Endodermal cell (in vitro differentiated cells): ENCODE results near the gene NPLOC4. TPM values are rescaled to one million over a fixed set of nuclear protein-coding genes. Genes with fewer than 3 reads are reported as not detected.

Experiments used
- DNase-seq: peaks from one replicate; pipeline ENCODE4 v3.0.0-alpha.2; 2017
- H3K27ac ChIP-seq: 2 replicates; pipeline ENCODE4 v1.5.1; 2013; ENCODE audit warnings: mild to moderate bottlenecking, low read depth, low read length, moderate library complexity
- H3K27me3 ChIP-seq: 2 replicates; pipeline ENCODE4 v1.6.1; 2013; ENCODE audit warnings: mild to moderate bottlenecking, low read length, moderate library complexity; ENCODE audit not compliant: insufficient read depth, control insufficient read depth, poor library complexity, severe bottlenecking
- H3K36me3 ChIP-seq: 2 replicates; pipeline ENCODE4 v1.7.0; 2013; ENCODE audit warnings: mild to moderate bottlenecking, low read length, moderate library complexity; ENCODE audit not compliant: control insufficient read depth, insufficient read depth
- H3K4me1 ChIP-seq: one replicate; pipeline ENCODE4 v1.7.0; 2013; ENCODE audit warnings: low read length; ENCODE audit not compliant: control insufficient read depth, insufficient read depth
- H3K4me3 ChIP-seq: 2 replicates; pipeline ENCODE4 v1.5.1; 2013; ENCODE audit warnings: mild to moderate bottlenecking, low read length, moderate library complexity
- H3K9ac ChIP-seq: 2 replicates; pipeline ENCODE4 v1.6.1; 2013; ENCODE audit warnings: mild to moderate bottlenecking, low read length, moderate library complexity; ENCODE audit not compliant: poor library complexity, severe bottlenecking; ENCODE audit errors: extremely low read depth
- H3K9me3 ChIP-seq: 2 replicates; pipeline ENCODE4 v1.6.1; 2013; ENCODE audit warnings: mild to moderate bottlenecking, low read length, moderate library complexity; ENCODE audit not compliant: control insufficient read depth
- H3K27ac Mint-ChIP-seq: 2 replicates; pipeline ENCODE4 v1.8.0; 2020; ENCODE audit warnings: mixed read lengths
- H3K27me3 Mint-ChIP-seq: 2 replicates; pipeline ENCODE4 v1.8.0; 2021; ENCODE audit warnings: mild to moderate bottlenecking, mixed read lengths; ENCODE audit not compliant: insufficient read depth
- H3K36me3 Mint-ChIP-seq: 2 replicates; pipeline ENCODE4 v1.8.0; 2020; ENCODE audit warnings: low read depth, mixed read lengths
- H3K4me1 Mint-ChIP-seq: 2 replicates; pipeline ENCODE4 v1.8.0; 2020; ENCODE audit warnings: mixed read lengths
- H3K4me3 Mint-ChIP-seq: 2 replicates; pipeline ENCODE4 v1.8.0; 2020; ENCODE audit warnings: mild to moderate bottlenecking, moderate library complexity, mixed read lengths
- H3K9me3 Mint-ChIP-seq: 2 replicates; pipeline ENCODE4 v1.8.0; 2020; ENCODE audit warnings: mild to moderate bottlenecking, mixed read lengths
- CTCF ChIP-seq: fragments of 200-600 bp; sonication (generic); conservative IDR thresholded peaks from 2 replicates; pipeline ENCODE4 v1.5.0; 2021; ENCODE audit warnings: antibody characterized with exemption, mild to moderate bottlenecking
- WGBS, 2 experiments: methylation state at CpG; one replicate each; pipeline versions ENCODE4 v1.1.5 to v1.1.7; 2013; ENCODE audit warnings: missing lambda C conversion rate in 2 of 2, mixed read lengths in 1 of 2; ENCODE audit not compliant: insufficient coverage in 1 of 2, insufficient read length in 1 of 2; 5-methylcytosine and 5-hydroxymethylcytosine counted together
- total RNA-seq, 2 donors: library from RNA; stranded (reverse); fragmentation: NEBNext Ultra II Directional in 1 of 2; extraction: Animal tissue kit (Norgen Biotek cat#: 25700) in 1 of 2; gene quantifications; 2 replicates in 1 of 2; 3 replicates in 1 of 2; pipeline ENCODE4 v1.2.1, GENCODE V29; 2021

The NPLOC4 gene
- total RNA-seq, 2 donors from 2014 or later, result 113 to 118 TPM

DNA sequence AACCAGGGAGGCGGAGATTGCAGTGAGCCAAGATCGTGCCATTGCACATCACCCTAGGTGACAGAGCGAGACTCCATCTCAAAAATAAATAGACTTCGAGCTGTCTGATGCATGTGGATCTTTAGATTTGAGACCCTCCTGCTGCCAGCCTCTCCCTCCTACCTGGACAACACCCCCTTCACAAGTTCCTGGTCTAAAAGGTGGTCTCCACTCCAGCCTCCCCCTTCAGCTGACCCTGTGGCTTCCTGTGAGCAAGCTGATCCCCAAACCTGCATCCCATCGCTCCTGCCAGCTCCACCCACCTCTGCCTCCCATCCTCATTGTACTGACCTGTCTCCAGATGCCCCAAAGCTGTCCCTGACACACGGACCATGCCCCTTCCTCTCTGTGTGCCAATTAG, 57.6 kb downstream of the NPLOC4 start:
- WGBS, 2 experiments, result 95 to 98% methylated on average over 6 of the region's 6 CpGs
- H3K27me3 ChIP-seq, result no peaks in the 10 kb centered on the region
- H3K9me3 ChIP-seq, result no peaks in the 10 kb centered on the region
- no peak overlapping the region for H3K9ac ChIP-seq
- H3K27me3 Mint-ChIP-seq, result no peaks in the 10 kb centered on the region
- peak overlapping the region; percentile 84 for H3K27ac Mint-ChIP-seq
- no peaks in the 10 kb centered on the region for H3K4me1 ChIP-seq
- no peak for TF ChIP-seq CTCF
- no peaks in the 10 kb centered on the region for H3K9me3 Mint-ChIP-seq
- H3K4me1 Mint-ChIP-seq, result peaks cover 14% of the 10 kb centered on the region
- DNase-seq, result no peak
- no peak overlapping the region for H3K27ac ChIP-seq
- H3K36me3 ChIP-seq, result peaks cover 74% of the 10 kb centered on the region
- peaks cover 77% of the 10 kb centered on the region for H3K36me3 Mint-ChIP-seq
- no peak overlapping the region for H3K4me3 ChIP-seq
- H3K4me3 Mint-ChIP-seq, result no peak overlapping the region

- H3K36me3 Mint-ChIP-seq, result peaks cover 77% of the 10 kb centered on the region
Observed at GRCh38 chr17:81578561-81579225, 58.2 kb downstream of the NPLOC4 start.

GRCh38 chr17:81578038-81578441, 58.9 kb downstream of the NPLOC4 start:
- WGBS, 2 experiments, result 95 to 96% methylated on average over 5 to 10 of the region's 10 CpGs
- H3K4me3 ChIP-seq, result no peak overlapping the region
- H3K4me3 Mint-ChIP-seq, result no peak overlapping the region

More at GRCh38 chr17:81578561-81579225, 58.2 kb downstream of the NPLOC4 start:
- H3K27me3 ChIP-seq, result no peaks in the 10 kb centered on the region
- H3K4me3 ChIP-seq, result no peak overlapping the region
- no peak for DNase-seq
- H3K9me3 ChIP-seq, result no peaks in the 10 kb centered on the region
- TF ChIP-seq CTCF, result no peak
- WGBS, 2 experiments, result 96 to 100% methylated on average over 4 to 5 of the region's 6 CpGs
- no peak overlapping the region for H3K27ac ChIP-seq
- H3K4me1 ChIP-seq, result no peaks in the 10 kb centered on the region
- Mint-ChIP-seq H3K4me1 (peaks cover 14% of the 10 kb centered on the region), H3K27ac (peak overlapping the region; percentile 82), H3K4me3 (no peak overlapping the region), H3K9me3 (no peaks in the 10 kb centered on the region), H3K27me3 (no peaks in the 10 kb centered on the region)
- H3K9ac ChIP-seq, result no peak overlapping the region
- H3K36me3 ChIP-seq, result peaks cover 74% of the 10 kb centered on the region

More at GRCh38 chr17:81578038-81578441, 58.9 kb downstream of the NPLOC4 start:
- no peaks in the 10 kb centered on the region for H3K27me3 Mint-ChIP-seq
- no peak for TF ChIP-seq CTCF
- H3K27ac ChIP-seq, result no peak overlapping the region
- H3K9me3 Mint-ChIP-seq, result no peaks in the 10 kb centered on the region
- no peaks in the 10 kb centered on the region for H3K9me3 ChIP-seq
- DNase-seq, result no peak
- H3K9ac ChIP-seq, result no peak overlapping the region
- peaks cover 73% of the 10 kb centered on the region for H3K36me3 ChIP-seq
- H3K36me3 Mint-ChIP-seq, result peaks cover 76% of the 10 kb centered on the region
- H3K27ac Mint-ChIP-seq, result peak overlapping the region; percentile 82
- no peaks in the 10 kb centered on the region for H3K4me1 ChIP-seq
- H3K4me1 Mint-ChIP-seq, result peaks cover 14% of the 10 kb centered on the region
- no peaks in the 10 kb centered on the region for H3K27me3 ChIP-seq
